BJ (cell line): ENCODE data around the gene SLC22A5. TPM values are rescaled to one million over a fixed set of nuclear protein-coding genes. Genes with fewer than 3 reads are reported as not detected.

ENCODE experiments used
- CTCF ChIA-PET: fragments of 350-600 bp; formaldehyde crosslinking; extraction: SDS; loops from one replicate; lab custom pipeline; 2021; ENCODE audit warnings: antibody characterized with exemption, inconsistent platforms; lab: Yijun Ruan, JAX
- POLR2A ChIA-PET: fragments of 300-600 bp; sonication (Branson Sonifier 250); formaldehyde crosslinking; extraction: SDS; loops from one replicate; lab custom pipeline; 2021; ENCODE audit warnings: antibody characterized with exemption; lab: Charles Lee
- DNase-seq: peaks from one replicate; pipeline ENCODE4 v3.0.0-alpha.2; 2011; ENCODE audit warnings: low read depth
- H3K27me3 ChIP-seq: 2 replicates; pipeline ENCODE4 v1.6.0; 2011; ENCODE audit warnings: low read length; ENCODE audit not compliant: control insufficient read depth, insufficient read depth
- H3K36me3 ChIP-seq: 2 replicates; pipeline ENCODE4 v1.5.1; 2011; ENCODE audit warnings: low read length; ENCODE audit not compliant: control insufficient read depth, insufficient read depth
- H3K4me3 ChIP-seq: 2 replicates; pipeline ENCODE4 v1.5.1; 2011; ENCODE audit warnings: low read depth, mild to moderate bottlenecking, control low read depth, low read length
- polyA plus RNA-seq: library from polyadenylated mRNA; depleted of rRNA; stranded (reverse); fragments of >200 nt; gene quantifications from 2 replicates; pipeline ENCODE4 v1.2.3, GENCODE V29; 2011
- TF ChIP-seq, protein P1 (sequence below): IDR thresholded peaks from 2 replicates; pipeline ENCODE4 v1.5.1; 2011; ENCODE audit warnings: low read depth, mild to moderate bottlenecking, control low read depth, inconsistent platforms, low read length, moderate library complexity; ENCODE audit not compliant: insufficient read depth

The SLC22A5 gene
- polyA plus RNA-seq, 1 experiment: 13.8 TPM

DNA sequence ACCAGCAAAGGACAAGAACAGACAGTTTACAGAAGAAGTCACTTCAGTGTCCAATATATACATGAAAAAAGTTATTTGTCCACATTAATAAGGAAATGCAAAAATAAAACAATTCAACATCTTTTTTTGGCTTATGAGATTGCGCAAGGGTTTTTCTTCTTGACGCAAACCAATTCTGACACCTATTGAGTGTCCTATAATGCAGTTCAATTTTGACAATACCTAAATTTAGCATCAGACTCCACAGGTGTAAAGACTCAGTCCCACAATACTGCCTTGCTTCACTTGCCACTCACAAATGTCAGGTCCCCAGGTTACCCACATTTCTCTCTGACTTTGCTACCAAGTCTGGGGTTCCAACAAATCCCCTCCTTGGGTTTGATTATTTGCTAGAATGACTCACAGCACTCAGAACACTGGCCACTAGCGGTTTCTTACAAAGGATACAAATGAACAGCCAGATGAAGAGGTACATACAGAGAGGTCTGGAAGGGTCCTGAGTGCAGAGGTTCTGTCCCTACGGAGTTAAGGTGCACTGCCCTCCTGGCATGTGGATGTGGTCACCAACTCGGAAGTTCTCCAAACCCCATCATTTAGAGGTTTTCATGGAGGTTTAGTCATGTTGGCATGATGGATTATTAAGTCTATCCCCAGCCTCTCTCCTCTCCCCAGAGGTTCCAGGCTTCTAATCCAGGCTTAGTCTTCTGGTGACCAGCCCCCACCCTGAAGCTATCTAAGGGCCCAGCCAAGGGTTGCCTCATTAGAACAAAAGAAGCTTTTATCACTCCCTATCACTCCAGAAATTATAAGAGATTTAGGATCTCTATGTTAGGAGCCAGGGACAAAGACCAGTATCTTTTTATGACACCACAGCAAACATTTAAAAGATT lies 27.0 kb upstream of the SLC22A5 start:
- ChIA-PET CTCF (interaction anchor here (1.2 to 1.8 kb wide), 3 partner anchors 8 to 18 kb away, joined by 3 to 6 read pairs (median 3); no protein-coding TSS in a partner anchor), POLR2A (no interaction called here)
- TF ChIP-seq, protein P1, sequence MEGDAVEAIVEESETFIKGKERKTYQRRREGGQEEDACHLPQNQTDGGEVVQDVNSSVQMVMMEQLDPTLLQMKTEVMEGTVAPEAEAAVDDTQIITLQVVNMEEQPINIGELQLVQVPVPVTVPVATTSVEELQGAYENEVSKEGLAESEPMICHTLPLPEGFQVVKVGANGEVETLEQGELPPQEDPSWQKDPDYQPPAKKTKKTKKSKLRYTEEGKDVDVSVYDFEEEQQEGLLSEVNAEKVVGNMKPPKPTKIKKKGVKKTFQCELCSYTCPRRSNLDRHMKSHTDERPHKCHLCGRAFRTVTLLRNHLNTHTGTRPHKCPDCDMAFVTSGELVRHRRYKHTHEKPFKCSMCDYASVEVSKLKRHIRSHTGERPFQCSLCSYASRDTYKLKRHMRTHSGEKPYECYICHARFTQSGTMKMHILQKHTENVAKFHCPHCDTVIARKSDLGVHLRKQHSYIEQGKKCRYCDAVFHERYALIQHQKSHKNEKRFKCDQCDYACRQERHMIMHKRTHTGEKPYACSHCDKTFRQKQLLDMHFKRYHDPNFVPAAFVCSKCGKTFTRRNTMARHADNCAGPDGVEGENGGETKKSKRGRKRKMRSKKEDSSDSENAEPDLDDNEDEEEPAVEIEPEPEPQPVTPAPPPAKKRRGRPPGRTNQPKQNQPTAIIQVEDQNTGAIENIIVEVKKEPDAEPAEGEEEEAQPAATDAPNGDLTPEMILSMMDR: no peak
- no peaks in the 10 kb centered on the region for H3K27me3 ChIP-seq
- H3K4me3 ChIP-seq: no peak overlapping the region
- DNase-seq: no peak
- peaks cover 4% of the 10 kb centered on the region; the same call in 1 of the 2 replicates for H3K36me3 ChIP-seq

GRCh38 chr5:132344775-132345514 lies 24.6 kb upstream of the SLC22A5 start:
- no peak overlapping the region for H3K4me3 ChIP-seq
- H3K27me3 ChIP-seq: no peaks in the 10 kb centered on the region
- ChIA-PET CTCF (interaction anchor here (1.2 kb wide), 1 partner anchor 18 kb away, joined by 3 read pairs; no protein-coding TSS in a partner anchor), POLR2A (no interaction called here)
- TF ChIP-seq, protein P1: no peak
- DNase-seq: no peak
- H3K36me3 ChIP-seq: peaks cover 1% of the 10 kb centered on the region; the same call in 1 of the 2 replicates

DNA sequence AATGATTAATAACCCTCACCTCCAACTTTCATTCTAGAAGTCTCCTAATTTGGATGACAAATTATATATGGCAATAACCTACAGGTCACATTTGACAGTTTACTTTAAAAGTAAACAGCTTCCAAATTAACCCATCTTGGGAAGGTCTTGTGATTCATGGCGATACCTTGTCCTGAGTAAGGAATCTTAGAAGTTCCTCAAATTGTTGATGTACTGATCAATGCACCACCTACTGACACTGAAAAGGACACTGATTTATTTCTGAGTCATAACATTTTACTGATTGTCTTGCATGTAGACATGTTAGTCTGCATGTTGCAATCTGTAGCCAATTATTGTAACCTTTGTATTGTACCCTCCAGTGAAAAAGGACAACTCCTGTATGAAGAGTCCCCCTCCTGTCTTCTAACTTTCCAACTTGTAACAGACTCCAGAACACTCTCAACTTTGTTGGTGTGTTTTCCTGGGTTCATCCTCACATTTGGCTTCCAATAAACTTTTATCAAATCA lies 16.0 kb upstream of the SLC22A5 start:
- Histone ChIP-seq H3K4me3 (no peak overlapping the region), H3K27me3 (no peaks in the 10 kb centered on the region), H3K36me3 (no peaks in the 10 kb centered on the region)
- ChIA-PET CTCF (interaction anchor here (0.8 kb wide), 1 partner anchor 35 kb away, joined by 3 read pairs; no protein-coding TSS in a partner anchor), POLR2A (no interaction called here)
- DNase-seq: no peak
- TF ChIP-seq, protein P1: no peak

- no peak overlapping the region for H3K4me3 ChIP-seq
- ChIA-PET CTCF (no interaction called here), POLR2A (no interaction called here)
- H3K27me3 ChIP-seq: no peaks in the 10 kb centered on the region; the same call in 1 of the 2 replicates
- TF ChIP-seq, protein P1: no peak
- no peaks in the 10 kb centered on the region for H3K36me3 ChIP-seq
- no peak for DNase-seq
These were observed 14.9 kb upstream of the SLC22A5 start for GRCh38 chr5:132354381-132355139.
